C4-2B (cell line): ENCODE measurements around the gene CLNK.

Experiments used
- ZFX ChIP-seq: fragments of 450-650 bp; IDR thresholded peaks from 2 replicates; pipeline ENCODE4 v1.6.1; 2017
- TF ChIP-seq, protein P1 (sequence below): fragments of 450-650 bp; conservative IDR thresholded peaks from 2 replicates; pipeline ENCODE4 v1.5.1; 2017; ENCODE audit warnings: mild to moderate bottlenecking

DNA sequence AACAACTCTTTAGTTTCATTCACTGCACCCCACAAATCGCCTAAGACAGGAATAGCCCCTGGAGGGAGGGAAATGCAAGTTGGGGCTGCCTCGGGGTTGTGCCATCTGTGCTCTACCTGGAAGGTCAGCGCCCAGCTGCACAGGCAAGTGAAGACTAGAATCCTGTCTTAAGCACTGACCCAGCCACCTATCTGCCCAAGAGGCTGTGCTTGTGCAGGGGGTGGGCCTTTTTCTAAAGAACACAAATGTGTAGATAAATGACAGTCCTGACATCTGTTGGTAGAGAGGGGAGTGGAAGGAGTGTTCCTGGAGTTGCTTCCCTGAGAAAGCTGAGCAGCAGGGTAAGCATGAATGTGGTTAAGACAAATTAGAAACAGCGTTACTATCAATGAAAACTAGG, 243.1 kb downstream of the CLNK start:
- TF ChIP-seq, protein P1, sequence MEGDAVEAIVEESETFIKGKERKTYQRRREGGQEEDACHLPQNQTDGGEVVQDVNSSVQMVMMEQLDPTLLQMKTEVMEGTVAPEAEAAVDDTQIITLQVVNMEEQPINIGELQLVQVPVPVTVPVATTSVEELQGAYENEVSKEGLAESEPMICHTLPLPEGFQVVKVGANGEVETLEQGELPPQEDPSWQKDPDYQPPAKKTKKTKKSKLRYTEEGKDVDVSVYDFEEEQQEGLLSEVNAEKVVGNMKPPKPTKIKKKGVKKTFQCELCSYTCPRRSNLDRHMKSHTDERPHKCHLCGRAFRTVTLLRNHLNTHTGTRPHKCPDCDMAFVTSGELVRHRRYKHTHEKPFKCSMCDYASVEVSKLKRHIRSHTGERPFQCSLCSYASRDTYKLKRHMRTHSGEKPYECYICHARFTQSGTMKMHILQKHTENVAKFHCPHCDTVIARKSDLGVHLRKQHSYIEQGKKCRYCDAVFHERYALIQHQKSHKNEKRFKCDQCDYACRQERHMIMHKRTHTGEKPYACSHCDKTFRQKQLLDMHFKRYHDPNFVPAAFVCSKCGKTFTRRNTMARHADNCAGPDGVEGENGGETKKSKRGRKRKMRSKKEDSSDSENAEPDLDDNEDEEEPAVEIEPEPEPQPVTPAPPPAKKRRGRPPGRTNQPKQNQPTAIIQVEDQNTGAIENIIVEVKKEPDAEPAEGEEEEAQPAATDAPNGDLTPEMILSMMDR = no peak
- TF ChIP-seq ZFX = no peak
